HG03571 (cell line): ENCODE measurements around the gene PRXL2C.
"Not testable (repeated sequence)": the region's sequence is repeated elsewhere in the genome, so short reads cannot be mapped to it uniquely, and the experiment has no call there.

ENCODE experiments used
- ATAC-seq: cut with Tn5 transposase; IDR thresholded peaks from one replicate; pipeline ENCODE4 v1.9.1; 2021; ENCODE audit not compliant: unreplicated experiment

PRXL2C gene

GRCh38 chr9:96649620-96650324 lies 5.3 kb downstream of the PRXL2C start:
- ATAC-seq: no peak

- ATAC-seq: no peak
These were observed 8.8 kb downstream of the PRXL2C start for GRCh38 chr9:96646081-96646991.

- no peak for ATAC-seq
These were observed 11.0 kb downstream of the PRXL2C start for GRCh38 chr9:96644137-96644536.

- ATAC-seq: no peak
These were observed 13.6 kb downstream of the PRXL2C start for GRCh38 chr9:96641514-96641913.

- no peak for ATAC-seq
These were observed 16.3 kb downstream of the PRXL2C start for GRCh38 chr9:96638606-96639364.

- ATAC-seq: no peak
These were observed 18.7 kb downstream of the PRXL2C start for GRCh38 chr9:96636368-96636767.

GRCh38 chr9:96633579-96633978 lies 21.5 kb downstream of the PRXL2C start:
- not testable (repeated sequence) for ATAC-seq

GRCh38 chr9:96626912-96627311 lies 28.2 kb downstream of the PRXL2C start:
- no peak for ATAC-seq

GRCh38 chr9:96621618-96622017 lies 33.5 kb downstream of the PRXL2C start:
- ATAC-seq: no peak

- no peak for ATAC-seq
These were observed 34.3 kb downstream of the PRXL2C start for GRCh38 chr9:96620832-96621269.

- no peak for ATAC-seq
These were observed 35.0 kb downstream of the PRXL2C start for GRCh38 chr9:96620181-96620514.

GRCh38 chr9:96619491-96620180 lies 35.5 kb downstream of the PRXL2C start, which contains the start of gene CDC14B:
CDC14B (minus strand) TSS chr9:96619843; CDS start chr9:96619378, 465 bp downstream.
- no peak for ATAC-seq

- no peak for ATAC-seq
These were observed 36.0 kb downstream of the PRXL2C start for GRCh38 chr9:96619124-96619465.

- no peak for ATAC-seq
These were observed 36.7 kb downstream of the PRXL2C start for GRCh38 chr9:96618209-96619123.

GRCh38 chr9:96617439-96618185 lies 37.5 kb downstream of the PRXL2C start:
- no peak for ATAC-seq

GRCh38 chr9:96616817-96617438 lies 38.2 kb downstream of the PRXL2C start:
- ATAC-seq: no peak

- ATAC-seq: no peak
These were observed 39.7 kb downstream of the PRXL2C start for GRCh38 chr9:96615411-96615810.

- not testable (repeated sequence) for ATAC-seq
These were observed 40.5 kb downstream of the PRXL2C start for GRCh38 chr9:96614664-96615063.
